Renal cortex interstitium (tissue), 11 donors: ENCODE results near the gene GAL3ST3. TPM values are rescaled to one million over a fixed set of nuclear protein-coding genes. Genes with fewer than 3 reads are reported as not detected.

Experiments
- DNase-seq, 11 donors: peaks; one replicate each; pipeline ENCODE4 v3.0.0-alpha.2; 2013; ENCODE audit warnings: low read depth in 9 of 11, low spot score in 4 of 11; ENCODE audit errors: extremely low read depth in 1 of 11
- polyA plus RNA-seq, 3 donors: library from polyadenylated mRNA; unstranded; fragments of 120-200 nt; gene quantifications; one replicate each; pipeline ENCODE4 v1.2.1, GENCODE V29; 2013; ENCODE audit not compliant: insufficient read length in 3 of 3

GAL3ST3 gene
- polyA plus RNA-seq, 3 donors, result 3.6 to 6.7 (median 6.6) TPM

- DNase-seq, result no peak
Observed at GRCh38 chr11:66072518-66072917, 23.6 kb upstream of the GAL3ST3 start.

GRCh38 chr11:66072081-66072480, 23.1 kb upstream of the GAL3ST3 start:
- no peak for DNase-seq

GRCh38 chr11:66071381-66071801, 22.4 kb upstream of the GAL3ST3 start:
- DNase-seq, result no peak

- no peak for DNase-seq
Observed at GRCh38 chr11:66070604-66071380, 21.8 kb upstream of the GAL3ST3 start.

GRCh38 chr11:66069715-66070603, 21.0 kb upstream of the GAL3ST3 start, which contains the start of gene PACS1:
Gene PACS1, plus strand, starts transcription at chr11:66070272. Its CDS starts 215 bp downstream, at chr11:66070487.
- DNase-seq, result peak in 2 of 11 donors; percentile 53 to 59

GRCh38 chr11:66068923-66069714, 20.2 kb upstream of the GAL3ST3 start:
- DNase-seq, result no peak

GRCh38 chr11:66068154-66068821, 19.3 kb upstream of the GAL3ST3 start:
- DNase-seq, result peak in 5 of 11 donors; percentile 52 to 73 (median 62)

GRCh38 chr11:66067640-66068039, 18.7 kb upstream of the GAL3ST3 start:
- DNase-seq, result no peak

- no peak for DNase-seq
Observed at GRCh38 chr11:66066751-66067150, 17.8 kb upstream of the GAL3ST3 start.

GRCh38 chr11:66064571-66064970, 15.6 kb upstream of the GAL3ST3 start:
- no peak for DNase-seq

- no peak for DNase-seq
Observed at GRCh38 chr11:66063900-66064299, 14.9 kb upstream of the GAL3ST3 start.

- DNase-seq, result no peak
Observed at GRCh38 chr11:66062408-66062807, 13.4 kb upstream of the GAL3ST3 start.

GRCh38 chr11:66061268-66061667, 12.3 kb upstream of the GAL3ST3 start:
- DNase-seq, result no peak

- no peak for DNase-seq
Observed at GRCh38 chr11:66059966-66060680, 11.2 kb upstream of the GAL3ST3 start.

- DNase-seq, result no peak
Observed at GRCh38 chr11:66056501-66056900, 7.5 kb upstream of the GAL3ST3 start.

GRCh38 chr11:66055021-66055420, 6.1 kb upstream of the GAL3ST3 start:
- DNase-seq, result no peak

- no peak for DNase-seq
Observed at GRCh38 chr11:66052664-66052982, 3.7 kb upstream of the GAL3ST3 start.
